ENCODE results near the gene LYG2.

The LYG2 gene

DNA sequence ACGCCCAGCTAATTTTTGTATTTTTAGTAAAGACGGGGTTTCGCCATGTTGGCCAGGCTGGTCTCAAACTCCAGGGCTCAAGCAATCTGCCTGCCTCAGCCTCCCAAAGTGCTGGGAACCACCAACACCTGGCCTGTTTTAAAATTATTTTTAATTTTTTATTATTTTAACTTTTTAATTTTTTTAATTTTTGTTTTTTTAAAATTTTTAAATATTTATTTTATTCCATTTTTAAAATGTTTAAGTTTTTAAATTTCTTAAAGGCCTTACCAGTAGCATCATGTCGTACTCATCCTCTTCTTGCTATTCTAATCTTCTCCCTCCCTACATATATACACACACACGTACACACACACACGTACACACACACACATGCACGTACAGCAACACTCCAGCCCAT is 44.1 kb upstream of the LYG2 start:
- Histone ChIP-seq H3K27ac (ENCODE audit: extremely low read depth, low read depth, low read length) (no peak overlapping the region), H3K4me3 (ENCODE audit: low read depth, low read length) (no peak overlapping the region), H3K9me3 (ENCODE audit: control insufficient read depth, insufficient read depth, low read depth, low read length) (no peaks in the 10 kb centered on the region), H3K4me1 (ENCODE audit: control insufficient read depth, insufficient read depth, low read length) (no peaks in the 10 kb centered on the region), H3K36me3 (ENCODE audit: control insufficient read depth in 2 of 2, insufficient read depth in 1 of 2, low read length in 2 of 2) (peaks cover 0 to 13% of the 10 kb centered on the region in 2 experiments; a peak in 2 of 3 replicates)
- no peak for TF ChIP-seq ZNF670 (tag by site-specific recombination; IDR thresholded peaks at IDR 0.05; ENCODE audit: low read depth)
- no peak for TF ChIP-seq ZNF521 (tag by site-specific recombination; IDR thresholded peaks at IDR 0.05)
- TF ChIP-seq MEIS1 (CRISPR knock-in tag; IDR thresholded peaks at IDR 0.05; ENCODE audit: borderline replicate concordance) = no peak
- TF ChIP-seq, protein P1, sequence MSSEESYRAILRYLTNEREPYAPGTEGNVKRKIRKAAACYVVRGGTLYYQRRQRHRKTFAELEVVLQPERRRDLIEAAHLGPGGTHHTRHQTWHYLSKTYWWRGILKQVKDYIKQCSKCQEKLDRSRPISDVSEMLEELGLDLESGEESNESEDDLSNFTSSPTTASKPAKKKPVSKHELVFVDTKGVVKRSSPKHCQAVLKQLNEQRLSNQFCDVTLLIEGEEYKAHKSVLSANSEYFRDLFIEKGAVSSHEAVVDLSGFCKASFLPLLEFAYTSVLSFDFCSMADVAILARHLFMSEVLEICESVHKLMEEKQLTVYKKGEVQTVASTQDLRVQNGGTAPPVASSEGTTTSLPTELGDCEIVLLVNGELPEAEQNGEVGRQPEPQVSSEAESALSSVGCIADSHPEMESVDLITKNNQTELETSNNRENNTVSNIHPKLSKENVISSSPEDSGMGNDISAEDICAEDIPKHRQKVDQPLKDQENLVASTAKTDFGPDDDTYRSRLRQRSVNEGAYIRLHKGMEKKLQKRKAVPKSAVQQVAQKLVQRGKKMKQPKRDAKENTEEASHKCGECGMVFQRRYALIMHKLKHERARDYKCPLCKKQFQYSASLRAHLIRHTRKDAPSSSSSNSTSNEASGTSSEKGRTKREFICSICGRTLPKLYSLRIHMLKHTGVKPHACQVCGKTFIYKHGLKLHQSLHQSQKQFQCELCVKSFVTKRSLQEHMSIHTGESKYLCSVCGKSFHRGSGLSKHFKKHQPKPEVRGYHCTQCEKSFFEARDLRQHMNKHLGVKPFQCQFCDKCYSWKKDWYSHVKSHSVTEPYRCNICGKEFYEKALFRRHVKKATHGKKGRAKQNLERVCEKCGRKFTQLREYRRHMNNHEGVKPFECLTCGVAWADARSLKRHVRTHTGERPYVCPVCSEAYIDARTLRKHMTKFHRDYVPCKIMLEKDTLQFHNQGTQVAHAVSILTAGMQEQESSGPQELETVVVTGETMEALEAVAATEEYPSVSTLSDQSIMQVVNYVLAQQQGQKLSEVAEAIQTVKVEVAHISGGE (tag by site-specific recombination; conservative IDR thresholded peaks at IDR 0.05; ENCODE audit: low read depth) = no peak
- TF ChIP-seq TCF7L2 (IDR thresholded peaks at IDR 0.05; ENCODE audit: borderline replicate concordance, low read depth, low read length) = no peak
- TF ChIP-seq ZFHX2 (tag by site-specific recombination; conservative IDR thresholded peaks at IDR 0.05) = no peak
- no peak for TF ChIP-seq ZNF302 (tag by site-specific recombination; IDR thresholded peaks at IDR 0.05; ENCODE audit: low read depth)
- no peak for TF ChIP-seq HOXD13 (CRISPR knock-in tag; IDR thresholded peaks at IDR 0.05; ENCODE audit: borderline replicate concordance)
- TF ChIP-seq OVOL3 (tag by site-specific recombination; IDR thresholded peaks at IDR 0.05) = no peak
- TF ChIP-seq, protein P2, sequence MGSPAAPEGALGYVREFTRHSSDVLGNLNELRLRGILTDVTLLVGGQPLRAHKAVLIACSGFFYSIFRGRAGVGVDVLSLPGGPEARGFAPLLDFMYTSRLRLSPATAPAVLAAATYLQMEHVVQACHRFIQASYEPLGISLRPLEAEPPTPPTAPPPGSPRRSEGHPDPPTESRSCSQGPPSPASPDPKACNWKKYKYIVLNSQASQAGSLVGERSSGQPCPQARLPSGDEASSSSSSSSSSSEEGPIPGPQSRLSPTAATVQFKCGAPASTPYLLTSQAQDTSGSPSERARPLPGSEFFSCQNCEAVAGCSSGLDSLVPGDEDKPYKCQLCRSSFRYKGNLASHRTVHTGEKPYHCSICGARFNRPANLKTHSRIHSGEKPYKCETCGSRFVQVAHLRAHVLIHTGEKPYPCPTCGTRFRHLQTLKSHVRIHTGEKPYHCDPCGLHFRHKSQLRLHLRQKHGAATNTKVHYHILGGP (tag by site-specific recombination; IDR thresholded peaks at IDR 0.05) = no peak
- TF ChIP-seq ZNF239 (tag by site-specific recombination; IDR thresholded peaks at IDR 0.05) = no peak
- no peak for TF ChIP-seq ZNF777 (tag by site-specific recombination; IDR thresholded peaks at IDR 0.05; ENCODE audit: borderline replicate concordance)
- CTCF ChIA-PET = no interaction called here
- POLR2A ChIA-PET = no interaction called here

DNA sequence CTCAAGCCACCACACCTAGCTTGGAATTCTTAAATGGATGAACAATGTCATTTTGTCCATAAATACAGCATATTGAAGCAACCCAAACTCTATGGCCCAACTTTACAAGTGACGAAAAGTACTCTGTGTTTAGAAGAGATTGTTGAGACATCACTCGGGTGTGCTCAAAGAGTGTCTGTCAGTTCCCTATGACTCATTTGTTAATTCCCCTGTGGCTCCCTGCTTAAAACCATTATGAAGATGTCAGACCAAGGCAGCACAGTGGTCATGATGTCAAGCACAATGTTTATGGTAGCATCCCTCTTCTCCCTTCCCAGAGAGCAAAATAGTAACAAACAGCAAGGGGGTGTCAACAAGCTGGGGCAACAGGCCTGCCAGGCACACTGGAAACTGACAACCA is 42.5 kb upstream of the LYG2 start:
- POLR2A ChIA-PET = no interaction called here
- Histone ChIP-seq H3K4me3 (ENCODE audit: low read depth, low read length) (no peak overlapping the region), H3K27ac (ENCODE audit: extremely low read depth, low read depth, low read length) (no peak overlapping the region), H3K4me1 (ENCODE audit: control insufficient read depth, insufficient read depth, low read length) (no peaks in the 10 kb centered on the region), H3K36me3 (ENCODE audit: control insufficient read depth in 2 of 2, insufficient read depth in 1 of 2, low read length in 2 of 2) (peaks cover 0 to 6% of the 10 kb centered on the region in 2 experiments; a peak in 2 of 3 replicates), H3K9me3 (ENCODE audit: control insufficient read depth, insufficient read depth, low read depth, low read length) (no peaks in the 10 kb centered on the region)
- CTCF ChIA-PET = no interaction called here
- TF ChIP-seq ZNF600 (tag by site-specific recombination; IDR thresholded peaks at IDR 0.05) (no peak), ZNF610 (tag by site-specific recombination; IDR thresholded peaks at IDR 0.05; ENCODE audit: borderline replicate concordance) (no peak), PRDM4 (tag by site-specific recombination; IDR thresholded peaks at IDR 0.05) (no peak), ZNF585B (tag by site-specific recombination; IDR thresholded peaks at IDR 0.05) (no peak), KLF1 (tag by site-specific recombination; IDR thresholded peaks at IDR 0.05) (no peak), ZNF416 (tag by site-specific recombination; IDR thresholded peaks at IDR 0.05) (no peak), ZNF777 (tag by site-specific recombination; IDR thresholded peaks at IDR 0.05; ENCODE audit: borderline replicate concordance) (no peak), ZNF16 (tag by site-specific recombination; IDR thresholded peaks at IDR 0.05; ENCODE audit: low read depth) (no peak), ZNF18 (tag by site-specific recombination; IDR thresholded peaks at IDR 0.05) (no peak)
- TF ChIP-seq, protein P1 (tag by site-specific recombination; conservative IDR thresholded peaks at IDR 0.05; ENCODE audit: low read depth) = no peak

All from HEK293 (cell line).